Ascending aorta (tissue), 2 donors: Measurements from ENCODE around the gene TARBP1. TPM values are rescaled to one million over a fixed set of nuclear protein-coding genes. Genes with fewer than 3 reads are reported as not detected.
A peak's percentile ranks its signal among the peaks of the same experiment; 100 is the strongest.
"Not testable (repeated sequence)": the region's sequence is repeated elsewhere in the genome, so short reads cannot be mapped to it uniquely, and the experiment has no call there.

Source experiments
- DNase-seq, 2 donors: peaks; one replicate each; pipeline ENCODE4 v3.0.0-alpha.2; 2019; ENCODE audit warnings: low spot score in 2 of 2
- H3K27ac ChIP-seq, 2 donors: fragments of 200-600 bp; sonication (generic); one replicate each; pipeline ENCODE4 v1.5.1; 2016 to 2017; ENCODE audit warnings: mild to moderate bottlenecking in 1 of 2
- H3K27me3 ChIP-seq: fragments of 200-600 bp; sonication (generic); one replicate; pipeline ENCODE4 v1.5.1; 2017
- H3K36me3 ChIP-seq, 2 donors: fragments of 200-600 bp; sonication (generic); one replicate each; pipeline ENCODE4 v1.5.1; 2016
- H3K4me1 ChIP-seq, 2 donors: fragments of 200-600 bp; sonication (generic); one replicate each; pipeline ENCODE4 v1.5.1; 2016 to 2017; ENCODE audit warnings: mild to moderate bottlenecking in 1 of 2
- H3K4me3 ChIP-seq, 2 donors: fragments of 200-600 bp; sonication (generic); one replicate each; pipeline ENCODE4 v1.5.1; 2016 to 2017; ENCODE audit warnings: mild to moderate bottlenecking in 1 of 2
- H3K9me3 ChIP-seq, 2 donors: fragments of 200-600 bp; sonication (generic); one replicate each; pipeline ENCODE4 v1.5.1; 2016
- intact Hi-C: fragments of 100-400 bp; cut with DNase I; formaldehyde crosslinking; loops from one replicate; pipeline ENCODE4 v1.15.1; 2023
- total RNA-seq: library from RNA; depleted of rRNA; stranded (reverse); fragments of >200 nt; gene quantifications from one replicate; pipeline ENCODE4 v1.1.0, GENCODE V29; 2016
- TF ChIP-seq, protein P1 (sequence below), 3 experiments: fragments of 200-600 bp in 2 of 3; fragments of 450-650 bp in 1 of 3; sonication (generic) in 2 of 3; IDR thresholded peaks; one replicate each; pipeline ENCODE4 v1.5.1; 2016 to 2019; ENCODE audit warnings: antibody characterized with exemption in 3 of 3, mild to moderate bottlenecking in 1 of 3, moderate library complexity in 1 of 3

Gene TARBP1
- total RNA-seq, 1 donor from 2014 or later, result 19.2 TPM

GRCh38 chr1:234368320-234369032 is 110.5 kb downstream of the TARBP1 start:
- peaks cover 3 to 6% of the 10 kb centered on the region in 2 donors for H3K4me1 ChIP-seq
- H3K4me3 ChIP-seq, result no peak overlapping the region
- no peaks in the 10 kb centered on the region for H3K9me3 ChIP-seq
- intact Hi-C loops, result no loop called here
- no peak overlapping the region for H3K27ac ChIP-seq
- TF ChIP-seq, protein P1, sequence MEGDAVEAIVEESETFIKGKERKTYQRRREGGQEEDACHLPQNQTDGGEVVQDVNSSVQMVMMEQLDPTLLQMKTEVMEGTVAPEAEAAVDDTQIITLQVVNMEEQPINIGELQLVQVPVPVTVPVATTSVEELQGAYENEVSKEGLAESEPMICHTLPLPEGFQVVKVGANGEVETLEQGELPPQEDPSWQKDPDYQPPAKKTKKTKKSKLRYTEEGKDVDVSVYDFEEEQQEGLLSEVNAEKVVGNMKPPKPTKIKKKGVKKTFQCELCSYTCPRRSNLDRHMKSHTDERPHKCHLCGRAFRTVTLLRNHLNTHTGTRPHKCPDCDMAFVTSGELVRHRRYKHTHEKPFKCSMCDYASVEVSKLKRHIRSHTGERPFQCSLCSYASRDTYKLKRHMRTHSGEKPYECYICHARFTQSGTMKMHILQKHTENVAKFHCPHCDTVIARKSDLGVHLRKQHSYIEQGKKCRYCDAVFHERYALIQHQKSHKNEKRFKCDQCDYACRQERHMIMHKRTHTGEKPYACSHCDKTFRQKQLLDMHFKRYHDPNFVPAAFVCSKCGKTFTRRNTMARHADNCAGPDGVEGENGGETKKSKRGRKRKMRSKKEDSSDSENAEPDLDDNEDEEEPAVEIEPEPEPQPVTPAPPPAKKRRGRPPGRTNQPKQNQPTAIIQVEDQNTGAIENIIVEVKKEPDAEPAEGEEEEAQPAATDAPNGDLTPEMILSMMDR (IDR thresholded peaks at IDR 0.05), result no peak
- no peaks in the 10 kb centered on the region for H3K36me3 ChIP-seq
- no peak for DNase-seq
- no peaks in the 10 kb centered on the region for H3K27me3 ChIP-seq

DNA sequence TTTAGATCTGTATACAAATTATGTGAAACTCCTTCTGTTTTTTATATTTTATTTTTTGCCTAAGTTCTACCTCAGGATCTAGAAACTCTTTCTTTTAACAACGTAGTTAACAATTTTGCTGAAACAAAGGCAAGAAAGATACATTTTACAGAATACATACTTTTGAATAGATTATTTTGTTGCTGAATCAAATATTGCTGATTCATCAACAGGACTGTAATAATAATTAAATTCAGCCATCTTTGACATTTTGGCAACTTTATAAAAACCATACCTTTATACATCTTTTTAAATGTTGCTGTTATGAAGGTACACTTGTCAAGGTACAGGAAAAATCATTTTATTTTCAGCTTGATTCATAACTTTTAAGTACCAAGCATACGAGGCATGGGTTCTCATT is 116.4 kb downstream of the TARBP1 start:
- intact Hi-C loops, result no loop called here
- H3K27me3 ChIP-seq, result no peaks in the 10 kb centered on the region
- TF ChIP-seq, protein P1 (IDR thresholded peaks at IDR 0.05), result no peak
- DNase-seq, result no peak
- H3K4me1 ChIP-seq, result no peaks in the 10 kb centered on the region
- H3K36me3 ChIP-seq, result no peaks in the 10 kb centered on the region
- no peaks in the 10 kb centered on the region for H3K9me3 ChIP-seq
- no peak overlapping the region for H3K4me3 ChIP-seq
- H3K27ac ChIP-seq, result no peak overlapping the region

DNA sequence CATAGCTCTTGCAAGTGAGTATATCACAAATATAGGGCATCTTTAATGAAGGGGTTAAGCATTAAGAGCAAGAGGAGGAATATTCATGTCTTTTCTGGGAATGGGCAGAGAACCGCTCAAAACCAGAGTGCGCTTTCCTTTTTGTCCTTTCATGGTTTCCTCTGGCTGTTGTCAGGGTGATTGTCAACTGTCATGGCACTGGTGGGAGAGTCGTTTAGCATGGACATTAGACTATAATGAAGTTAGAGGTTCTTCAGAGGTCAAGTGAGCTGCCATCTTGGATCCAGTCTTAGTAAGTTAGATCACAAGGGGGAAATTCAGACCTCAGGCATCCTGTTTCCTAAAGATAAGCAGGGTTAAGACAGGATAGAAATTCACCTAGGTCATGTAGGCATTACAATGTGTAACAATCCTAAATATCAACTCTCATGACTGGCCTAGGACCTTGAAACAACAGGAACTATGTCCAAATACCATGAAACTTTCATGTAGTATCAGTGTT is 117.8 kb downstream of the TARBP1 start:
- TF ChIP-seq, protein P1 (IDR thresholded peaks at IDR 0.05), result no peak
- Histone ChIP-seq H3K27ac (no peak overlapping the region), H3K27me3 (no peaks in the 10 kb centered on the region), H3K9me3 (no peaks in the 10 kb centered on the region), H3K4me3 (no peak overlapping the region), H3K4me1 (no peaks in the 10 kb centered on the region), H3K36me3 (no peaks in the 10 kb centered on the region)
- intact Hi-C loops, result no loop called here
- no peak for DNase-seq

DNA sequence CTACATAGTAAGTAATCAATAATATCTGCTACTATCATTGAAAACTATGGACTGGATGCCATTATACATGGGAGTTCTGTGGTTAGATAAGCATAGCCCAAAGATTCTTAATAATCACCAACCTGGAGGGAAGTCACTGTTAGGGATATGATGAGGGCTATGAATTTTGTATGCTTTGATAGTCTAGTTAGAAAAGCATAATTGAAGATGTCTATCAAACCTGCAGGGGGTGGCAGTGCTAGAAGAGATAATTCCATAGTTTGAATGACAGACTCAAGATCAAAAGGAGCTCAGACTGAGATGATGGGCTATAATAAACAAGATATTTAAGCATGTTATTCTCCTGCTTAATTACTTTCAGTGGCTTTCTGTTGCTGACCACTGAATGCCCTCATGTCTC is 121.1 kb downstream of the TARBP1 start:
- intact Hi-C loops, result no loop called here
- TF ChIP-seq, protein P1 (IDR thresholded peaks at IDR 0.05), result no peak
- Histone ChIP-seq H3K27me3 (no peaks in the 10 kb centered on the region), H3K4me1 (no peaks in the 10 kb centered on the region), H3K9me3 (no peaks in the 10 kb centered on the region), H3K36me3 (no peaks in the 10 kb centered on the region), H3K4me3 (no peak overlapping the region), H3K27ac (no peak overlapping the region)
- DNase-seq, result no peak

GRCh38 chr1:234356615-234357269 is 122.2 kb downstream of the TARBP1 start:
- DNase-seq, H3K27me3 ChIP-seq, H3K4me1 ChIP-seq, H3K9me3 ChIP-seq, intact Hi-C loops, H3K36me3 ChIP-seq, H3K27ac ChIP-seq: not testable (repeated sequence)
- H3K4me3 ChIP-seq, result peak overlapping the region in 1 of 2 donors; percentile 41

GRCh38 chr1:234355782-234356510 is 123.0 kb downstream of the TARBP1 start:
- Histone ChIP-seq H3K4me1 (no peaks in the 10 kb centered on the region), H3K9me3 (no peaks in the 10 kb centered on the region), H3K27ac (no peak overlapping the region), H3K27me3 (no peaks in the 10 kb centered on the region), H3K4me3 (no peak overlapping the region), H3K36me3 (no peaks in the 10 kb centered on the region)
- TF ChIP-seq, protein P1 (IDR thresholded peaks at IDR 0.05), result no peak
- intact Hi-C loops, result no loop called here
- no peak for DNase-seq
